ENCODE results near the gene ATP4B. TPM values are rescaled to one million over a fixed set of nuclear protein-coding genes. Genes with fewer than 3 reads are reported as not detected.
A peak's percentile ranks its signal among the peaks of the same experiment; 100 is the strongest.

ATP4B gene
- total and polyA plus RNA-seq, 3 experiments from 2014 or later: not detected

GRCh38 chr13:113648216-113648610, 9.8 kb downstream of the ATP4B start:
- H3K36me3 Mint-ChIP-seq: peaks cover 0 to 2% (median 0%) of the 10 kb centered on the region in 3 donors
- H3K4me1 Mint-ChIP-seq: peaks cover 11 to 14% (median 13%) of the 10 kb centered on the region in 3 donors
- H3K27ac Mint-ChIP-seq: no peak overlapping the region
- H3K36me3 ChIP-seq (ENCODE audit: insufficient read depth, low read length): no peaks in the 10 kb centered on the region
- peaks cover 0 to 2% of the 10 kb centered on the region in 2 donors for H3K27me3 Mint-ChIP-seq
- POLR2A ChIA-PET: no interaction called here
- H3K9me3 ChIP-seq (ENCODE audit: low read length): no peaks in the 10 kb centered on the region
- no peak overlapping the region for H3K27ac ChIP-seq (ENCODE audit: low read depth, low read length)
- no peak overlapping the region for H3K4me3 Mint-ChIP-seq
- CTCF ChIA-PET: no interaction called here
- no peaks in the 10 kb centered on the region for H3K27me3 ChIP-seq (ENCODE audit: insufficient read depth, low read length, poor library complexity, severe bottlenecking)
- no peak overlapping the region for H3K4me3 ChIP-seq (ENCODE audit: low read length)
- H3K9me3 Mint-ChIP-seq: no peaks in the 10 kb centered on the region
- DNase-seq: peak in 1 of 5 donors; percentile 25
- peaks cover 4% of the 10 kb centered on the region for H3K4me1 ChIP-seq (ENCODE audit: insufficient read depth, low read length)

GRCh38 chr13:113647351-113648215, 10.4 kb downstream of the ATP4B start:
- peak in 1 of 5 donors; percentile 39 for DNase-seq

GRCh38 chr13:113646921-113647340, 11.1 kb downstream of the ATP4B start:
- DNase-seq: peak in 2 of 5 donors; percentile 27 to 30
- Histone ChIP-seq H3K4me3 (ENCODE audit: low read length) (no peak overlapping the region), H3K9me3 (ENCODE audit: low read length) (no peaks in the 10 kb centered on the region), H3K36me3 (ENCODE audit: insufficient read depth, low read length) (no peaks in the 10 kb centered on the region), H3K27me3 (ENCODE audit: insufficient read depth, low read length, poor library complexity, severe bottlenecking) (no peaks in the 10 kb centered on the region), H3K27ac (ENCODE audit: low read depth, low read length) (no peak overlapping the region), H3K4me1 (ENCODE audit: insufficient read depth, low read length) (peaks cover 4% of the 10 kb centered on the region)
- Mint-ChIP-seq H3K27me3 (peaks cover 0 to 2% of the 10 kb centered on the region in 2 donors), H3K9me3 (peaks cover 0 to 5% (median 1%) of the 10 kb centered on the region in 5 donors), H3K4me1 (peaks cover 10 to 12% (median 11%) of the 10 kb centered on the region in 3 donors), H3K36me3 (peaks cover 4 to 8% (median 6%) of the 10 kb centered on the region in 3 donors), H3K27ac (peak overlapping the region in 2 of 8 donors; percentile 46 to 65), H3K4me3 (no peak overlapping the region)
- ChIA-PET POLR2A (no interaction called here), CTCF (no interaction called here)

More at GRCh38 chr13:113647351-113648215, 10.4 kb downstream of the ATP4B start:
- ChIA-PET CTCF (no interaction called here), POLR2A (no interaction called here)
- H3K27ac Mint-ChIP-seq: peak overlapping the region in 1 of 8 donors; percentile 65
- H3K4me1 Mint-ChIP-seq: peaks cover 10 to 12% (median 11%) of the 10 kb centered on the region in 3 donors
- Histone ChIP-seq H3K4me1 (ENCODE audit: insufficient read depth, low read length) (peaks cover 4% of the 10 kb centered on the region), H3K27me3 (ENCODE audit: insufficient read depth, low read length, poor library complexity, severe bottlenecking) (no peaks in the 10 kb centered on the region), H3K9me3 (ENCODE audit: low read length) (no peaks in the 10 kb centered on the region), H3K4me3 (ENCODE audit: low read length) (no peak overlapping the region), H3K27ac (ENCODE audit: low read depth, low read length) (no peak overlapping the region), H3K36me3 (ENCODE audit: insufficient read depth, low read length) (no peaks in the 10 kb centered on the region)
- H3K9me3 Mint-ChIP-seq: peaks cover 0 to 1% (median 0%) of the 10 kb centered on the region in 5 donors
- H3K4me3 Mint-ChIP-seq: no peak overlapping the region
- peaks cover 0 to 2% of the 10 kb centered on the region in 2 donors for H3K27me3 Mint-ChIP-seq
- peaks cover 0 to 2% (median 1%) of the 10 kb centered on the region in 3 donors for H3K36me3 Mint-ChIP-seq

- H3K27me3 Mint-ChIP-seq: peaks cover 0 to 2% of the 10 kb centered on the region in 2 donors
- H3K4me3 ChIP-seq (ENCODE audit: low read length): no peak overlapping the region
- no peaks in the 10 kb centered on the region for H3K36me3 ChIP-seq (ENCODE audit: insufficient read depth, low read length)
- peaks cover 4% of the 10 kb centered on the region for H3K4me1 ChIP-seq (ENCODE audit: insufficient read depth, low read length)
- peak overlapping the region in 3 of 8 donors; percentile 0 to 56 (median 20) for H3K27ac Mint-ChIP-seq
- peaks cover 0 to 6% (median 2%) of the 10 kb centered on the region in 5 donors for H3K9me3 Mint-ChIP-seq
- peak in 1 of 5 donors; percentile 21 for DNase-seq
- no peak overlapping the region for H3K27ac ChIP-seq (ENCODE audit: low read depth, low read length)
- H3K4me1 Mint-ChIP-seq: peaks cover 10 to 12% (median 11%) of the 10 kb centered on the region in 3 donors
- no peak overlapping the region for H3K4me3 Mint-ChIP-seq
- ChIA-PET CTCF (no interaction called here), POLR2A (no interaction called here)
- peaks cover 9 to 13% (median 10%) of the 10 kb centered on the region in 3 donors for H3K36me3 Mint-ChIP-seq
- H3K27me3 ChIP-seq (ENCODE audit: insufficient read depth, low read length, poor library complexity, severe bottlenecking): no peaks in the 10 kb centered on the region
- no peaks in the 10 kb centered on the region for H3K9me3 ChIP-seq (ENCODE audit: low read length)
Observed at GRCh38 chr13:113646376-113646775, 11.6 kb downstream of the ATP4B start.

- Mint-ChIP-seq H3K4me3 (no peak overlapping the region), H3K9me3 (peaks cover 0 to 6% (median 2%) of the 10 kb centered on the region in 5 donors), H3K36me3 (peaks cover 16 to 20% (median 16%) of the 10 kb centered on the region in 3 donors), H3K4me1 (peaks cover 10 to 12% (median 11%) of the 10 kb centered on the region in 3 donors), H3K27ac (no peak overlapping the region), H3K27me3 (peaks cover 0 to 2% of the 10 kb centered on the region in 2 donors)
- H3K4me1 ChIP-seq (ENCODE audit: insufficient read depth, low read length): peaks cover 4% of the 10 kb centered on the region
- DNase-seq: no peak
- no peaks in the 10 kb centered on the region for H3K36me3 ChIP-seq (ENCODE audit: insufficient read depth, low read length)
- ChIA-PET POLR2A (no interaction called here), CTCF (no interaction called here)
- H3K9me3 ChIP-seq (ENCODE audit: low read length): no peaks in the 10 kb centered on the region
- H3K27me3 ChIP-seq (ENCODE audit: insufficient read depth, low read length, poor library complexity, severe bottlenecking): no peaks in the 10 kb centered on the region
- H3K4me3 ChIP-seq (ENCODE audit: low read length): no peak overlapping the region
- no peak overlapping the region for H3K27ac ChIP-seq (ENCODE audit: low read depth, low read length)
Observed at GRCh38 chr13:113645329-113645728, 12.7 kb downstream of the ATP4B start.

GRCh38 chr13:113644800-113645199, 13.2 kb downstream of the ATP4B start:
- Histone ChIP-seq H3K9me3 (ENCODE audit: low read length) (no peaks in the 10 kb centered on the region), H3K4me1 (ENCODE audit: insufficient read depth, low read length) (peaks cover 4% of the 10 kb centered on the region), H3K27ac (ENCODE audit: low read depth, low read length) (no peak overlapping the region), H3K36me3 (ENCODE audit: insufficient read depth, low read length) (no peaks in the 10 kb centered on the region), H3K4me3 (ENCODE audit: low read length) (no peak overlapping the region), H3K27me3 (ENCODE audit: insufficient read depth, low read length, poor library complexity, severe bottlenecking) (no peaks in the 10 kb centered on the region)
- ChIA-PET CTCF (no interaction called here), POLR2A (no interaction called here)
- Mint-ChIP-seq H3K9me3 (peaks cover 0 to 6% (median 3%) of the 10 kb centered on the region in 5 donors), H3K27ac (no peak overlapping the region), H3K36me3 (peaks cover 18 to 25% (median 22%) of the 10 kb centered on the region in 3 donors), H3K4me3 (no peak overlapping the region), H3K4me1 (peaks cover 10 to 12% (median 11%) of the 10 kb centered on the region in 3 donors), H3K27me3 (peaks cover 0 to 2% of the 10 kb centered on the region in 2 donors)
- no peak for DNase-seq

- H3K4me3 Mint-ChIP-seq: no peak overlapping the region
- peaks cover 10 to 12% (median 11%) of the 10 kb centered on the region in 3 donors for H3K4me1 Mint-ChIP-seq
- peaks cover 24 to 33% (median 31%) of the 10 kb centered on the region in 3 donors for H3K36me3 Mint-ChIP-seq
- no peak for DNase-seq
- Histone ChIP-seq H3K36me3 (ENCODE audit: insufficient read depth, low read length) (no peaks in the 10 kb centered on the region), H3K9me3 (ENCODE audit: low read length) (no peaks in the 10 kb centered on the region), H3K4me3 (ENCODE audit: low read length) (no peak overlapping the region), H3K27me3 (ENCODE audit: insufficient read depth, low read length, poor library complexity, severe bottlenecking) (no peaks in the 10 kb centered on the region), H3K4me1 (ENCODE audit: insufficient read depth, low read length) (peaks cover 4% of the 10 kb centered on the region), H3K27ac (ENCODE audit: low read depth, low read length) (no peak overlapping the region)
- peaks cover 0 to 6% (median 3%) of the 10 kb centered on the region in 5 donors for H3K9me3 Mint-ChIP-seq
- H3K27ac Mint-ChIP-seq: no peak overlapping the region
- ChIA-PET POLR2A (no interaction called here), CTCF (no interaction called here)
- H3K27me3 Mint-ChIP-seq: peaks cover 0 to 2% of the 10 kb centered on the region in 2 donors
Observed at GRCh38 chr13:113643593-113643992, 14.4 kb downstream of the ATP4B start.

- Mint-ChIP-seq H3K36me3 (peaks cover 27 to 40% (median 36%) of the 10 kb centered on the region in 3 donors), H3K4me3 (no peak overlapping the region)
- CTCF ChIA-PET: no interaction called here
Observed at GRCh38 chr13:113642563-113642962, 15.4 kb downstream of the ATP4B start.

More at GRCh38 chr13:113642563-113642962, 15.4 kb downstream of the ATP4B start:
- Histone ChIP-seq H3K4me3 (ENCODE audit: low read length) (no peak overlapping the region), H3K27me3 (ENCODE audit: insufficient read depth, low read length, poor library complexity, severe bottlenecking) (no peaks in the 10 kb centered on the region), H3K4me1 (ENCODE audit: insufficient read depth, low read length) (peaks cover 4% of the 10 kb centered on the region), H3K27ac (ENCODE audit: low read depth, low read length) (no peak overlapping the region), H3K9me3 (ENCODE audit: low read length) (no peaks in the 10 kb centered on the region), H3K36me3 (ENCODE audit: insufficient read depth, low read length) (peaks cover 6% of the 10 kb centered on the region)
- POLR2A ChIA-PET: no interaction called here
- Mint-ChIP-seq H3K27me3 (no peaks in the 10 kb centered on the region), H3K9me3 (peaks cover 0 to 6% (median 3%) of the 10 kb centered on the region in 5 donors), H3K27ac (peak overlapping the region in 1 of 8 donors; percentile 1), H3K4me1 (peaks cover 10 to 12% (median 11%) of the 10 kb centered on the region in 3 donors)
- no peak for DNase-seq

All from CD8-positive, alpha-beta memory T cell (primary cell).